ENCODE measurements around the gene C1QTNF6.
"Not testable (repeated sequence)": the region's sequence is repeated elsewhere in the genome, so short reads cannot be mapped to it uniquely, and the experiment has no call there.

The C1QTNF6 gene

GRCh38 chr22:37206118-37206840 is 18.2 kb upstream of the C1QTNF6 start:
- no peak for DNase-seq (ENCODE audit: low read depth)
- H3K4me3 ChIP-seq (ENCODE audit: low read depth, low read length), result no peak overlapping the region
- no peak for TF ChIP-seq CTCF (IDR thresholded peaks at IDR 0.05; ENCODE audit: insufficient read depth, low read depth, low read length, missing control alignments)

- DNase-seq (ENCODE audit: low read depth), result no peak
- no peak for TF ChIP-seq CTCF (IDR thresholded peaks at IDR 0.05; ENCODE audit: insufficient read depth, low read depth, low read length, missing control alignments)
Measured at GRCh38 chr22:37205046-37205445, 17.0 kb upstream of the C1QTNF6 start.

GRCh38 chr22:37204045-37204655 is 16.1 kb upstream of the C1QTNF6 start:
- TF ChIP-seq CTCF (IDR thresholded peaks at IDR 0.05; ENCODE audit: insufficient read depth, low read depth, low read length, missing control alignments), result no peak
- no peak for DNase-seq (ENCODE audit: low read depth)
- no peak overlapping the region for H3K4me3 ChIP-seq (ENCODE audit: low read depth, low read length)

More at GRCh38 chr22:37205046-37205445, 17.0 kb upstream of the C1QTNF6 start:
- H3K4me3 ChIP-seq (ENCODE audit: low read depth, low read length), result no peak overlapping the region

- no peak overlapping the region for H3K4me3 ChIP-seq (ENCODE audit: low read depth, low read length)
- no peak for DNase-seq (ENCODE audit: low read depth)
- TF ChIP-seq CTCF (IDR thresholded peaks at IDR 0.05; ENCODE audit: insufficient read depth, low read depth, low read length, missing control alignments), result no peak
Measured at GRCh38 chr22:37203354-37204044, 15.5 kb upstream of the C1QTNF6 start.

- no peak for TF ChIP-seq CTCF (IDR thresholded peaks at IDR 0.05; ENCODE audit: insufficient read depth, low read depth, low read length, missing control alignments)
- DNase-seq (ENCODE audit: low read depth), result no peak
- no peak overlapping the region for H3K4me3 ChIP-seq (ENCODE audit: low read depth, low read length)
Measured at GRCh38 chr22:37202716-37203115, 14.7 kb upstream of the C1QTNF6 start.

- no peak for DNase-seq (ENCODE audit: low read depth)
- no peak overlapping the region for H3K4me3 ChIP-seq (ENCODE audit: low read depth, low read length)
- no peak for TF ChIP-seq CTCF (IDR thresholded peaks at IDR 0.05; ENCODE audit: insufficient read depth, low read depth, low read length, missing control alignments)
Measured at GRCh38 chr22:37202001-37202555, 14.0 kb upstream of the C1QTNF6 start.

GRCh38 chr22:37201443-37201820 is 13.4 kb upstream of the C1QTNF6 start:
- DNase-seq (ENCODE audit: low read depth); H3K4me3 ChIP-seq (ENCODE audit: low read depth, low read length): not testable (repeated sequence)

Measured in GM12865 (cell line).